GM03348 (cell line): ENCODE results near the gene HAUS8.
"Not testable (repeated sequence)": the region's sequence is repeated elsewhere in the genome, so short reads cannot be mapped to it uniquely, and the experiment has no call there.

Experiments
- DNase-seq: peaks from one replicate; pipeline ENCODE4 v3.0.0; 2012; ENCODE audit warnings: low spot score

The HAUS8 gene

DNA sequence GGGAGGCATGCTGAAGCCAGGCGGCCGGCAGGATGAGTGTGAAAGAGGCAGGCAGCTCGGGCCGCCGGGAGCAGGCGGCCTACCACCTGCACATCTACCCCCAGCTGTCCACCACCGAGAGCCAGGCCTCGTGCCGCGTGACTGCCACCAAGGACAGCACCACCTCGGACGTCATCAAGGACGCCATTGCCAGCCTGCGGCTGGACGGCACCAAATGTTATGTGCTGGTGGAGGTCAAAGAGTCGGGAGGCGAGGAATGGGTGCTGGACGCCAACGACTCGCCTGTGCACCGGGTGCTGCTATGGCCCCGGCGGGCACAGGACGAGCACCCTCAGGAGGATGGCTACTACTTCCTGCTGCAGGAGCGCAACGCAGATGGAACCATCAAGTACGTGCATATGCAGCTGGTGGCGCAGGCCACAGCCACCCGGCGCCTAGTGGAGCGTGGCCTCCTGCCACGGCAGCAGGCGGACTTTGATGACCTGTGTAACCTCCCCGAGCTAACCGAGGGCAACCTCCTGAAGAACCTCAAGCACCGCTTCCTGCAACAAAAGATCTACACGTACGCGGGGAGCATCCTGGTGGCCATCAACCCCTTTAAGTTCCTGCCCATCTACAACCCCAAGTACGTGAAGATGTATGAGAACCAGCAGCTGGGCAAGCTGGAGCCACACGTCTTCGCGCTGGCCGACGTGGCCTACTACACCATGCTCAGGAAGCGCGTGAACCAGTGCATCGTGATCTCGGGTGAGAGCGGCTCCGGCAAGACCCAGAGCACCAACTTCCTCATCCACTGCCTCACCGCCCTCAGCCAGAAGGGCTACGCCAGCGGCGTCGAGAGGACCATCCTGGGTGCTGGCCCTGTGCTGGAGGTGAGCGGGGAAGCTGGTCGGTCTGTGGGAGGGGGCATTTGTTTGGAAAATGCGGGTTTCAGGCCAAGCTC, 26.7 kb upstream of the HAUS8 start:
- DNase-seq: no peak

DNA sequence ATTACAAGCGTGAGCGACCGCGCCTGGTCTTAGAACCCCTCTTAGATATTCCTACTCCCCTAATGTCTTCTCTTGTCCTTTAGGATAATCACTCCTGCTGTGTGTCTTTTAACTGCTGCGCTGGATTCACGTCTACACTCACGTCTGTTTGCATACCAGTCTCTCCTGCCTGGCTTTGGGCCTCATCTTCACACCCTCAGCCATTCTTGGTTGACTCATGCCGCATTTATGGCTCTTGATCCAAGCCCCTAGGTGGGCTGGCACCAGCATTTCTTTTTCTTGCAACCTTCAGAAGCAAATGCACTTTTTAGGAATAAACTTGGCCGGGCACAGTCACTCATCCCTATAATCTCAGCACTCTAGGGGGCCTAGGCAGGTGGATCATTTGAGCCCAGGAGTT, 23.1 kb upstream of the HAUS8 start:
- DNase-seq: no peak

DNA sequence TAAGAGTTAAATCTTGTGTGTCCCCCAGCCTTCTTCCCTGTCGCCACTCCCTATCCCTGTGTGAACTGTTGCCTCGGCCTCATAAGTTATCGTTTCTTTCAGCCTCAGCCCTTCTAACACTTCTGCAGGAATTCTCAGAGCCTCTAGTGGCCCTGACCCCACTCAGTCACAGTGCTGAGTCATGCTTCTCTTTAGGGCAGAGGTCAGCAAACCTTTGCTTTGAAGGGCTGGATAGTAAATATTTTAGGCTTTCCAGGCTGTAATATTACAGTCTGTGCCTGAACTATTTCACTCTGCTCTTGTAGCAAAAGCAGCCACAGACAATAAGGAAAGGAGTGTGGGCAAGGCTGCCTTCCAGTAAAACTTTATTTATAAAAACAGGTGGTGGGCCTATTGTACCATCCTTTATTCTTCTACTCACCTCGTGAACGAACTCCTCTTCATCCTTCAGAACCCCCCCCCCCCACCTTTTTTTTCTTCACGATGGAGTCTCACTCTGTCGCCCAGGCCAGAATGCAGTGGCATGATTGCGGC, 22.4 kb upstream of the HAUS8 start:
- DNase-seq: peak; percentile 36

DNA sequence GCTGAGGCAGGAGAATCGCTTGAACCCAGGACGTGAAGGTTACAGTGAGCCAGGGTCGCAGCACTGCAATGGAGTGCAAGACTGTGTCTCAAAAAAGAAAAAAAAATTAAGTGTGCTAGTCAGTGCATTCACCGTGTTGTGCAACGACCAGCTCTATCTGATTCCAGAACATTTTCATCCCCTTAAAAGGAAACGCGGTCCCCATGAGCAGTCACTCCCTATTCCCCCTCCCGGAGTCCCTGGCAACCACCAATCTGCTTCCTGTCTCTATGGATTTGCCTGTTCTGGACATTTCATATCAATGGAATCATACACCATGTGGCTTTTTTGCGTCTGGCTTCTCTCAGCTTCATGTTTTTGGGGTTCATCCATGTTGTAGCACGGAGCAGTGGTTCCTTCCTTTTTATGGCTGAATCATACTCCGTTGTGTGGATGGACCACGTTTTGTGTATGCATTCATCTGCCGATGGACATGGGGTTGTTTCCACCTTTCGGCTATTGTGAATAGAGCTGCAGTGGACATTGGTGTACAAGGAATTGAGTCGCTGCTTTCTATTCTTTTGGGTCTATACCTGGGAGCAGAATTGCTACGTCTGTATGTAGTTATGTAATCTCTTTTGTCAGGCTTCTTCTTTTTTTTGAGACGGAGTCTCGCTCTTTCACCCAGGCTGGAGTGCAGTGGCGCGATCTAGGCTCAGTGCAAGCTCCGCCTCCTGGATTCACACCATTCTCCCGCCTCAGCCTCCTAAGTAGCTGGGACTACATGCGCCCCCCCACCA, 20.1 kb upstream of the HAUS8 start:
- peak; percentile 73 for DNase-seq

DNA sequence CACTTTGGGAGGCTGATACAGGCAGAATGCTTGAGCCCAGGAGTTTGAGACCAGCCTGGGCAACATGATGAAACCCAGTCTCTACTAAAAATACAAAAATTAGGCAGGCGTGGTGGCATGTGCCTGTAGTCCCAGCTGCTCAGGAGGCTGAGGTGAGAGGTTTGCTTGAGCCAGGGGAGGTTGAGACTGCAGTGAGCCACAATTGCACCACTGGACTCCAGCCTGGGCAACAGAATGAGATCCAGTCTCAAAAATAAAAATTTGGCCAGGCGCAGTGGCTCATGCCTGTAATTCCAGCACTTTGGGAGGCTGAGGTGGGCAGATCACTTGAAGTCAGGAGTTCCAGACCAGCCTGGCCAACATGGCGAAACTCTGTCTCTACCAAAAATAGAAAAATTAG, 19.4 kb upstream of the HAUS8 start:
- not testable (repeated sequence) for DNase-seq

DNA sequence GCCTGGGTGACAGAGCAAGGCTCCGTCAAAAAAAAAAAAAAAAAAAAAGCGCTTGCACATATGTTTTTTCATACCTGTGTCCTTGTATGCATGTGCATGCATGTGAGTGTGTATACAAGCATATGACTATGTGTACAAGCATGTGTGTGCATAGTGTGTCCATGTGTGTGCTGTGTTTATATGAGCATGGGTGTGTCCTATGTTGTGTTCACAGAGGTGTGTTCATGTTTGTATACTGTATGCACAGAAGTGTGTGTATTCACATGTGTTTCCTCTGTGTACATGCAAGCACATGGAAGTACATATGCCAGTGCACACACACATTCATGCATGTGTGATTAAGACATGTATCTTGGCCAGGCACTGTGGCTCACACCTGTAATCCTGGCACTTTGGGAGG, 17.4 kb upstream of the HAUS8 start:
- no peak for DNase-seq

DNA sequence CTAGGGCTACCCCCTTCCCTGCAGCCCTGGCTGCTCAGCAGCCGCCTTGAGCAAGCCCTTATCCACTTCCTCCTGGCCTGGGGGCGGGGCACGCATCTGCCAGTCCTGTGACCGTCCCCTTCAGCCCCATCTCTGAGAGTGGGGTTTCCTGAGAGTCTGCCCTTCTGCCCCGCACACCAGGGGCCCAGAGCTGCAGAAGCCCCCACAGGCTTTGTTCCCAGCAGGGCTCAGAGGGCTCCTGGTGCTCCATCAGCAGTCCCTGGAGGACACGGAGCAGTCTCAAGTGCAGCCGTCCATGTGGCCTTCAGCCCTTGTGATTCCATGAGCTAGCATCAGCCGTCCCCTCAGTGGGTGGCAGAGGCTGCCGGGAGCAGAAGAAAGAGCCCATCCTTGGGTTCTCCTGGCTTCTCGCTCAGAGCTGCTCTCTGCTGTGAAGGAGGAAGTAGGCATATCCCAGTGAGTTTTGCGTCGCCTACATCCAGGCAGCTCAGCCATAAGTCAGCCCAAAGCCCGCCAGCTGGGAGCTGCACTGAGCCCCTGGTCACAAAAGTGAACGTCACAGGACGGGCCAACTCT, 16.6 kb upstream of the HAUS8 start:
- no peak for DNase-seq

DNA sequence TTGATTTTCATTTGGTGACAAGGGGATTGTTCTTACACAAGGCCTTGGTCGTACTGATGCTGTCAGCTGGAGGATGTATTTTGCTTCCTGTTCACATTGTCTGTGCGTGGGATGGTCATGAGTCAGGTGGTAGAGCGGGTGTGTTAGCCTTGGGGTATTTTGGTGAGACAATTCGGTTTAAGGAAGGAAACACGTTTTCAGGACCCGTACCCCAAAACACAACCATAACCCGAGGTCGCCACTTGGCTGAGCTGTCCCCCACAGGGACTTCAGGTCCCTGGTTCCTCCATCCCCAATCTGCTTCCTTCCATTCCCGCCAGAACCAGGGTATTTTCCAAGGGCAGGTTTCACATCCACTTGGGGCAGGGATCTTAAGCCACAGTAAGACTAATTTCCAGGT, 15.3 kb upstream of the HAUS8 start:
- no peak for DNase-seq

DNA sequence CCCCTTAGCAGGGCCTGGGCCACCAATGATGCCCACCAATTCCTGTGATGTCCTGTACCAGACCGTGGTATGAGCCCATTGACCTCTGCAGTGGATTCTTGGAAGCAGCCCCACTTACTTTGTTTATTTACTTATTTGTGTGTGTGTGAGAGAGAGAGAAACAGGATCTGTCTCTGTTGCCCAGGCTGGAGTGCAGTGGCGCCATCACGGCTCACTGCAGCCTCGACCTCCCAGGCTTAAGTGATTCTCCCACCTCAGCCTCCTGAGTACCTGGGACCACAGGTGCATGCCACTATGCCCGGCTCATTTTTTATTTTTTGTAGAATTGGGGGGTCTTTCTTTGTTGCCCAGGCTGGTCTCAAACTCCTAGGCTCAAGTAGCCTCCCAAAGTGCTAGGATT, 13.3 kb upstream of the HAUS8 start:
- DNase-seq: no peak

DNA sequence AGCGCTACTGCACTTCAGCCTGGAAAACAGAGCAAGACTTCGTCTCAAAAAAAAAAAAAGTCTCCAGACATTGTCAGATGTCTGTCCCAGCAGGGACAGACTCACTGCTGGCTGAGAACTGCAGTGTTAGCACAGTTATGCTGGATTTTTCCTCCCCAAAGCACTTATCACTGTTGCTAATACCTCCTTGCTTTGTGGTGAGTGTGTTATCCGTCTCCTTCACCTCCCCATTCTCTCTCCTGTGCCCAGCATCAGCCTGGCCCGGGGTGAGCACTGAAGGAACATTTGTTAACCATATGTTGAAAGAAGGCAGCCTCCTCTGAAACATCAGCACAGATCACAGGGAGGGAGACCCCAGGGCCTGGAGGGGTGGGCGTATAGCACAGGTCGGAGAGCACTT, 11.6 kb upstream of the HAUS8 start:
- DNase-seq: no peak

DNA sequence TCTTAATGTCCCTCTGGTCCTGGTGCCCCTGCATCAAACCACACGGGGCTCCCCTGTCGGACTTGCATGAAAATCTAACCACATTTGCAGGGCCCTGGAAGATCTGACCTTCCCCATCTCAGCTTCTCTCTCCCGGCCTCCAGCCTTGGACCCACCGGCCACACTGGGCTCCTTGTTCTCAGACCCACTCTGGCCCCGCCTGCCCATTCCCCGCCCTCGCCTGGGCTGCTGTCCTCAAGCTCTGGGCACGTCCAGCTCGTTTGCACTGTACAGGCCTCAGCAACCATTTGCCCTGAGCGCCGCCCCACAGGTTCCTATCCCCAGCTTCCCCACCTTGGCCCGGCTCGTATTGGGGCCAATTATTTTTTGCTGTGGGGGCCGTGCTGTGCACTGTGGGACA, 10.9 kb upstream of the HAUS8 start:
- DNase-seq: no peak

DNA sequence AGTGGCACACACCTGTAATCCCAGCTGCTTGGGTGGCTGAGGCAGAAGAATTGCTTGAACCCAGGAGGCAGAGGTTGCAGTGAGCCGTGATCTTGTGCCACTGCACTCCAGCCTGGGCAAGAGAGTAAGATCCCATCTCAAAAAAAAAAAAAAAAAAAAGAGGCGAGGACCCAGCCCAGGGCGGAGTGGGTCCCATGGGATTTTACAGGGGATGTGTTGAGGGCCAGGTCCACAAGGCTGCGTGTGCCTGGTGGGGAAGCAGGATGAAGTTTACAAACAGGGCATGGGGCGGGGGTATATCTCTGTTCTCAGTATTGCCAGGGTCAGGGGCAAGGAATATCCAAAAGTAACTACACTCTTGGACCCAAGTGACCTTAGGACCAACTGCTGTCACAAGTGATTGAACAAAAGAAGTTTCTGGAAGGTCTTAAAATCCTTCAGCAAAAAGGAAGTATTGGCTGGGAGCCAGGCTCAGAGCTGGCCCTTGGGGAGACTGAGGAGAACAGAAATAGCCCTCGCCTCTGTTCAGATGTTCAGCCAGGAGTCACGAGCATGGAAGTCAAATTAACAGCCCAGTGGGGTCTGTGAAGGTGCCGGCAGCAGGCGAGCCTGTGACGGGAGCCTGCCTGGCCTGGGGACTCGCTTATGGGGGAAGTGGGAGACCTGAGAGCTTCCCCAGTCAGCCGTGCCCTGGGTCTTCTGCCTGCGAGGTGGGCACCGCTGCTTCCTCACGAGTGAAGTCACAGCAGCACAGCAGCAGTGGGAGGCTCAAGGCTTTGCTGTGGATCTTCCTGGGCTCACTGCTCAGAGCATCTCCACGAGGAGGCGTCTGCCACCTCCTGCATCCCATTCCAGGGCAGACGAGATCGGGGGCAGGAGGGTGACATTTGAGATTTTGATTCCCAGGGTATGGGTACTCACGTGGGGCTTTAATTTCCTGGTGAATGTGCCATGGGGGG, 6.7 kb upstream of the HAUS8 start:
- no peak for DNase-seq

DNA sequence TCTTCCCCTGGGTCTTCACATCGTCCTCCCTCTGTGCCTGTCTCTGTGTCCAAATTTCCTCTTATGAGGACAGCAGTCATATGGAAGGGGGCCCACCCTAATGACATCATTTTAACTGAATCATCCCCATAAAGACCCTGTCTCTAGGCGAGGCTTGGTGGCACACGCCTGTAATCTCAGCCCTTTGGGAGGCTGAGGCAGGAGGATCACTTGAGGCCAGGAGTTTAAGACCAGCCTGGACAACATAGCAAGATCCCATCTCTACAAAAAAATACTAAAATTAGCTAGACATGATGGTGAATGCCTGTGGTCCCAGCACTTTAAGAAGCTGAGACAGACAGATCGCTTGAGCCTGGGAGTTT, 5.2 kb upstream of the HAUS8 start:
- no peak for DNase-seq

DNA sequence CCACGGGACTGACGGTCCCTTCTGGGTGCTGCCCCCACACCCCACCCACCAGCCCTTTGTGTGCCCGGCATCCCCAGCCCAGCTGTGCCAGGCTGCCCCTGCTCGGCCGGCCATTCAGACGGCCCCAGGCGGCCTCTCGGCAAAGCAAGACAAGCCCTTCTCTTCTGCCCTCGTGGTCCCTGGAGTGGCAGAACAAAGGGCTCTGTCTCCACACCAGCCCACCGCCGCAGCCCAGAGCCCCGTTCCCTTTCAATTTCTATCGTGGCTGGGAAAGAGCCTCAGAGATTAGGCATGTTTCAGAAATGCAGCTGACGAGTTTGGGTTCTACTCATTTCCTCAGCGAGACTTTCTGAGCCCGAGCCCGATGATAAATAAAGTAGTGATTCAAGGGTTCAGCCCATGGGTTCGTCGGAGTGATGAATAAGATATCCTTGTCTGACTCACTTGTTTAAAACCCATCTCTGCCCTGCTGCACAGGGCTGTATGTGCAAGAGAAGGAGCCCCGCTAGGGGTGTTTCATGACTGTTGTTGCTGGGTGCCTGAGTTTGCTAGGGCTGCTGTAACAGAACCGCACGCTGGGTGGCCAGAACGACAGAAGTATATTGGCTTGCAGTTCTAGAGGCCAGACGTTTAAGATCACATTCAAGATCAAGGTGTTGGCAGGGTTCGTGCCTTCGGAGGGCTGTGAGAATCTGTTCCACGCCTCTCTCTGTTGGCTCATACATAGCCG, 4.6 kb upstream of the HAUS8 start:
- peak; percentile 92 for DNase-seq

DNA sequence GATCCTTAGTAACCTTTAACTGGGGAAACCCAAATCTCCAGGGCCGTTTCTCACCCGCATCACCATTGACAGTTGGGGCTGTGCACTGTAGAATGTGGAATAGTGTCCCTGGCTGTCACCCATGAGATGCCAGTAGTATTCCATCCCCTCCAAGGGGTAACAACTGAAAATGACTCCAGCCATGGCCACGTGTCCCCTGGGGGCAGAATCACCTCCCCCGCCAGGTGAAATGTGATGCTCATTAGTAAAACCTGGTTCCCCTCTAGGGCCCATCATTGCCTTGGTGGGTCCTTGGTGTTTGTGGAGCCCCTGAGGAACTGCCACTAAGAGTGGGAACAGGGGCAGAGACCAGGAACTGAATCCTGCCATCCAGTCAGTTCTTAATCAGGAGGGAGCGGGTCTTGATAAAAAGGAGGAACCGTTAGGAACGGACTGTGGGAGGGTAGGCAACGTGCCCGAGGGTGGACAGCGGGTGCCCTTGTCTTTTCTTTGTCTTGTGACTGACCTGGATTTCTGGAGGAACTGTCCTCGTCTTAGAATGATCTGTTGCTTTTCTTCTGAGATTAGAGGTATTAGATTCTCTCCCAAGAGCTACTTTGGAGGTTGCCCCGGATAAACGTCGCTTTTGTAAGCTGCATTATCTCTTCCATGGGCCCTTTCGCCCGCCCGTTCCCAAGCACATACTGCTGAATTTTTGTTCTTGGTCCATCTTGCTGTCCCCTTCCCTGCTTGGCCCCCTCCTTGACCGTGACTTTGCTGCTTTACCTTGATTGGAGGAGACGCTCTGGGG, 3.9 kb upstream of the HAUS8 start:
- no peak for DNase-seq

DNA sequence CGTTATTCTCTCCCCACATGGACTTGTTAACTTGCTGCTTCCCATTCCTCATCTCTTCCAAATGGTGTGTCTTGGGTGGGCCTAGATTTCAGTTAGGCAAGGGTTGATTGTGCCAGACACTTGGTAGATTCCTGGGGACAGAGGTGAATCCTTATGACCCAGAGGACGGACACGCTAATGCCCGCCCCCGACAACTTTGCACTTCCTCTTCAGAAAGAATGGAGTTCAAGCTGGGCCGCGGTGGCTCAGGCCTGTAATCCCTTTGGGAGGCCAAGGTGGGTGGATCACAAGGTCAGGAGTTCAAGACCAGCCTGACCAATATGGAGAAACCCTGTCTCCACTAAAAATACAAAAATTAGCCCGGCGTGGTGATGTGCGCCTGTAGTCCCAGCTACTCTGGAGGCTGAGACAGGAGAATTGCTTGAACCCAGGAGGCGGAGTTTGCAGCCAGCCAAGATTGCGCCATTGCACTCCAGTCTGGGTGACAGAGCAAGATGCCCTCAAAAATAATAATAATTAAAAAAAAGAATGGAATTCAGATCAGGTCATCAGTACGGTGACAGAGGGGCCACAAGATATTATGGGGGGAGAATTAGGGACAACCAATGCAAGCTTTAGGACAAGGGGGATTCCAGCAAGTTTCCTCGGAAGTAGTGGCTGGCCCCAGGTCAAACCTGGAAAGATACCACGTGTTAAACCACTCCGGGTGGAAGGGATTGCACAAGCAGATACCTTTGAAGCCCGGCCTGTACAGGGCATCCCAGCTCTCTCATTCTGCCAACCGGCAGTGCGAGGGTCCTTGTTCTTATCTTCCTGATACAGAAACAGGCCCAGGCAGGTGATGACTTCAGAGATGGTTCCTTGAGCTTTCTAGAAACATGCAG, 3.0 kb upstream of the HAUS8 start:
- no peak for DNase-seq

DNA sequence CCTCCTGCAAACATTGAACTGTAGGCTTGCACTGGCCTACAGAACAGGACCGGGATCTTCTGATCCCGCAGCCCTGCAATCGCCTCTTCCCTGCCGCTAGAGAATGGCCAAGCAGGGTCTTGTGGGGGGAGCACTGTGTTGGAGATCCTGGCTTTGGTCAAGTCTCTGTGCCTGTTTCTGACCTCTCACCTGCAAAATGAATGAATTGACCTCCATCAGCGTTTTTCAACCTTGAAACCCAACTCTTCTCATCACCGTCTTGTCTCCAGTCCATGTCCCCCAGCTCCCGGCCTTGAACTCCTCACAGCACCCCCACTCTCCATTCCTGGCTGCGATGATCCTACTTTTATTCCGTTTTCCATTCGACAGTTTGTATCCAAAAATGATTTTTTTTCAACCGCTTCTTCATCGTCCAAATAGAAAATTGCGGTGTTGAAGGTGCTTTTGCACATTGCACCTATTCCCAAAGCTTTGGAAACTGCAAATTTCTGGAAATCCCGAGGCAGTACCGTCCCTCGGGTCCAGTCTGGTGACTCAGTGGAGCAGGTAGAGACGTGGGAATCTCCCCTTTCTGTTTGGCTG, 2.3 kb upstream of the HAUS8 start:
- DNase-seq: no peak

DNA sequence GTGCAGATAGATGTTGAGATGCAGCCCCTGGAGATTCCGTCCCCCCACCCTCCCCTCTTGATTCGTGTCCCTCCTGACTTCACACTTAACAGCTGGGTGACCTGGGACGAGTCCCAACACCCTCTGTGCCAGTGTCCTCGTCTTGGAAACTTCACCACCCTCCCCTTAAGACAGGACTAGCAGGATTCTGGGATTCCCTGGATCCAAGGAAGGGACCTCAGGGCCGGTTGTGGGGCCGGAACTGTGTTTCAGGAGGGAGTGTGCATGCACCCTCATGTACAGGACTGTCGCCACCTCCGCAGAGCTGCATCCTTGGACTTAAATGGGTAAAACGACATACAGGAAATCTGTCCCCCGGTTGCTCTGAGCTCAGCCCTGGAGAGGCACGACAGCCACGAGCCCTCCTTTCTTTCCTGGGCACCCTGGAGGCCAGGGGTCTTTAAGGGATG, 1.3 kb upstream of the HAUS8 start:
- DNase-seq: no peak
